DOHH2 (cell line): ENCODE data around the gene ICE1.
"Not testable (repeated sequence)": the region's sequence is repeated elsewhere in the genome, so short reads cannot be mapped to it uniquely, and the experiment has no call there.

Source experiments
- H3F3A ChIP-seq: fragments of 200-600 bp; sonication (generic), shearing (Covaris generic); 2 replicates; pipeline ENCODE4 v1.6.0; 2016; ENCODE audit warnings: antibody characterized with exemption, mild to moderate bottlenecking; ENCODE audit not compliant: control insufficient read depth, insufficient read depth
- H3K27ac ChIP-seq: fragments of 200-600 bp; sonication (generic); 2 replicates; pipeline ENCODE4 v1.5.1; 2014; ENCODE audit warnings: low read depth, mild to moderate bottlenecking, low read length, moderate library complexity
- H3K27me3 ChIP-seq: fragments of 200-600 bp; sonication (generic); 2 replicates; pipeline ENCODE4 v1.6.1; 2014; ENCODE audit warnings: mild to moderate bottlenecking, low read length, mixed read lengths; ENCODE audit not compliant: control insufficient read depth
- H3K36me3 ChIP-seq: fragments of 200-600 bp; sonication (generic); 2 replicates; pipeline ENCODE4 v1.6.1; 2014; ENCODE audit warnings: mild to moderate bottlenecking, low read length, moderate library complexity, mixed read lengths; ENCODE audit not compliant: control insufficient read depth
- H3K4me1 ChIP-seq: fragments of 200-600 bp; sonication (generic); 2 replicates; pipeline ENCODE4 v1.6.1; 2014; ENCODE audit warnings: mild to moderate bottlenecking, low read length, mixed read lengths; ENCODE audit not compliant: control insufficient read depth
- H3K4me2 ChIP-seq: fragments of 200-600 bp; sonication (generic); 2 replicates; pipeline ENCODE4 v1.6.0; 2014; ENCODE audit warnings: mild to moderate bottlenecking, low read length, moderate library complexity
- H3K4me3 ChIP-seq: fragments of 200-600 bp; sonication (generic); 2 replicates; pipeline ENCODE4 v1.5.1; 2014; ENCODE audit warnings: mild to moderate bottlenecking, low read length, mixed read lengths
- H3K79me2 ChIP-seq: fragments of 200-600 bp; sonication (generic); 2 replicates; pipeline ENCODE4 v1.6.1; 2014; ENCODE audit warnings: mild to moderate bottlenecking, low read length, mixed read lengths; ENCODE audit not compliant: control insufficient read depth
- H3K9me2 ChIP-seq: fragments of 200-600 bp; sonication (generic); replicated peaks from 2 replicates; pipeline ENCODE4 v1.6.1; 2014; ENCODE audit warnings: mild to moderate bottlenecking, low read length, mixed read lengths; ENCODE audit not compliant: control insufficient read depth
- H3K9me3 ChIP-seq: fragments of 200-600 bp; sonication (generic); 2 replicates; pipeline ENCODE4 v1.6.1; 2014; ENCODE audit warnings: antibody characterized with exemption, low read length, mixed read lengths; ENCODE audit not compliant: control insufficient read depth, insufficient read depth
- H4K20me1 ChIP-seq: fragments of 200-600 bp; sonication (generic); 2 replicates; pipeline ENCODE4 v1.6.0; 2014; ENCODE audit warnings: low read depth, mild to moderate bottlenecking, antibody characterized with exemption, low read length, moderate library complexity; ENCODE audit not compliant: control insufficient read depth, insufficient read depth
- CTCF ChIP-seq: fragments of 200-600 bp; sonication (generic); IDR thresholded peaks from one replicate; pipeline ENCODE4 v1.5.1; 2014; ENCODE audit warnings: antibody characterized with exemption, mild to moderate bottlenecking, low read depth, low read length; ENCODE audit not compliant: poor library complexity, severe bottlenecking
- EZH2phosphoT487 ChIP-seq: fragments of 200-600 bp; sonication (generic); IDR thresholded peaks from 2 replicates; pipeline ENCODE4 v1.6.1; 2017; ENCODE audit warnings: borderline replicate concordance, mild to moderate bottlenecking, antibody characterized with exemption, low read length, moderate library complexity, mixed read lengths

Gene ICE1

DNA sequence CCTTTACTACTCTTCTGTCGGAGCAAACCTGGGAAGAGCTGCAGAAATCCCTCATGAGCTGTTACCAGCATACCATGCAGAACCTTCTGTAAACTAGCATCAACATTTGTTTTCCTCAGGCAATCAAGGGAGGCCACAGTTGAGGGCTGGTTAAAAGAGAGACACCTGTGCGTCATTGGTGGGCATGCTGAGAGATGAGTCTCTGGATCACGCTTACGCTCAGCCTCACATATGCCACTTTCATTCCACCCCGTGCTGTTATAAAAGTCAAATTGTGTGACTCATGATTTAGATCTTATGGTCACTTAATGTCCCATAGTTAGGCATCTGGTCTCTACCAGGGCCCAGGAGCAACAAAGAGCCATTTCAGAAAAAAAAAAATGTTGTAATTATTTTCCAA lies 18.1 kb upstream of the ICE1 start:
- Histone ChIP-seq H3K27me3 (no peaks in the 10 kb centered on the region), H3K4me2 (no peak overlapping the region), H3K9me2 (no peaks in the 10 kb centered on the region), H3K4me1 (no peaks in the 10 kb centered on the region), H3F3A (no peaks in the 10 kb centered on the region), H3K36me3 (no peaks in the 10 kb centered on the region), H3K4me3 (no peak overlapping the region), H3K79me2 (no peaks in the 10 kb centered on the region), H3K27ac (no peak overlapping the region), H4K20me1 (no peaks in the 10 kb centered on the region), H3K9me3 (peaks cover 10% of the 10 kb centered on the region)
- TF ChIP-seq EZH2phosphoT487 (no peak), CTCF (no peak)

DNA sequence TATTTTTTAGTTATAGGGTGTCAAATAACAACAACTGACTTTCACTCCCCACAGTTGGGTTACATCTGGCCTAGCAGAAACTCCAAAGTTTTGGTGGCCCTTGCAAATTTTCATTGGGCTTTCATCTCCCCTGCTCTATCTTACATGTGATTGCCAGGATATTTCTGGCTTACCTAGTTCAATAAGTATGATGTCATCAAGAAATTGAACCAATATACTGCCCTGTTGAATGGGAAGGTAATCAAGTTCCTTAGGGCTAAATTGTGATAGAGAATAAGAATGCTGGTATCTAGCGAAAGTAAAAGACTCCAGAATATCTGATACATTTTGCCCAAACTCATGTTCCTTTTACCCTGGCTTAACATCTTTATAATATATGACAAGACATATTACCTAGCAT lies 17.0 kb upstream of the ICE1 start:
- no peaks in the 10 kb centered on the region for H3K9me2 ChIP-seq
- H3K36me3 ChIP-seq, result no peaks in the 10 kb centered on the region
- TF ChIP-seq CTCF, result no peak
- TF ChIP-seq EZH2phosphoT487, result no peak
- no peak overlapping the region for H3K4me2 ChIP-seq
- H3F3A ChIP-seq, result no peaks in the 10 kb centered on the region
- no peak overlapping the region for H3K4me3 ChIP-seq
- H3K79me2 ChIP-seq, result no peaks in the 10 kb centered on the region
- H3K27ac ChIP-seq, result no peak overlapping the region
- peaks cover 17% of the 10 kb centered on the region for H3K9me3 ChIP-seq
- no peaks in the 10 kb centered on the region for H3K4me1 ChIP-seq
- H3K27me3 ChIP-seq, result no peaks in the 10 kb centered on the region
- H4K20me1 ChIP-seq, result no peaks in the 10 kb centered on the region

DNA sequence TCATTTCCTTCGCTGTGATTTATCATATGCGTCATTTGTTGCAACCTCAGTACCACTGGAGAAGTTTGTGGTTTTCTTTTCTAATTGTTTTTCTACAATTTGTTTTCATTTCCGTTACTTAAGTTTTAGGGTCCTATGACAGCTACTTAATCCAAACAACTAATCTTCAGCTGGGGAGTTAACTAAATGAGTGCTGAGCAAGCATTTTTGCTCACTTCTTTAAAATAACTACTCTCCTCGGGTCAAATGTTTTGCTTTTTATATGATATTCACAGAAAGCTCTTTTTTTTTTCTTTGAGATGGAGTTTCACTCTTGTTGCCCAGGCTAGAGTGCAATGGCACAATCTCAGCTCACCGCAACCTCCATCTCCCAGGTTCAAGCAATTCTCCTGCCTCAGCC lies 14.6 kb upstream of the ICE1 start:
- Histone ChIP-seq H4K20me1 (no peaks in the 10 kb centered on the region), H3F3A (no peaks in the 10 kb centered on the region), H3K79me2 (no peaks in the 10 kb centered on the region), H3K27ac (no peak overlapping the region), H3K4me2 (no peak overlapping the region), H3K9me3 (peaks cover 17% of the 10 kb centered on the region), H3K9me2 (no peaks in the 10 kb centered on the region), H3K36me3 (no peaks in the 10 kb centered on the region), H3K27me3 (no peaks in the 10 kb centered on the region), H3K4me1 (no peaks in the 10 kb centered on the region), H3K4me3 (no peak overlapping the region)
- TF ChIP-seq EZH2phosphoT487, result no peak
- TF ChIP-seq CTCF, result no peak

GRCh38 chr5:5409151-5409810 lies 13.2 kb upstream of the ICE1 start:
- Histone ChIP-seq H4K20me1 (no peaks in the 10 kb centered on the region), H3K4me1 (no peaks in the 10 kb centered on the region), H3K27ac (no peak overlapping the region), H3K36me3 (no peaks in the 10 kb centered on the region), H3K79me2 (no peaks in the 10 kb centered on the region), H3K9me2 (no peaks in the 10 kb centered on the region), H3F3A (no peaks in the 10 kb centered on the region), H3K4me2 (no peak overlapping the region), H3K4me3 (no peak overlapping the region), H3K9me3 (peaks cover 17% of the 10 kb centered on the region), H3K27me3 (no peaks in the 10 kb centered on the region)
- TF ChIP-seq EZH2phosphoT487, result no peak
- TF ChIP-seq CTCF, result no peak

DNA sequence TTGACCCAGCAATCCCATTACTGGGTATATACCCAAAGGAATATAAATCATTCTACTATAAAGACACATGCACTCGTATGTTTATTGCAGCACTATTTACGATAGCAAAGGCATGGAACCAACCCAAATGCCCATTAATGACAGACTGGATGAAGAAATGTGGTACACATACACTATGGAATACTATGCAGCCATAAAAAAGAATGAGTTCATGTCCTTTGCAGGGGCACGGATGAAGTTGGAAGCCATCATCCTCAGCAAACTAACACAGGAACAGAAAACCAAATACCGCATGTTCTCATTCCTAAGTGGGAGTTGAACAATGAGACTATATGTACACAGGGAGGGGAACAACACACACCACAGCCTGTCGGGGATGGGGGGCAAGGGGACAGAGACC lies 8.6 kb upstream of the ICE1 start:
- H3K4me3 ChIP-seq, H3F3A ChIP-seq: not testable (repeated sequence)

More for the DNA sequence above, 8.6 kb upstream of the ICE1 start:
- not testable (repeated sequence) for H4K20me1 ChIP-seq, H3K4me1 ChIP-seq, H3K79me2 ChIP-seq, H3K4me2 ChIP-seq, H3K36me3 ChIP-seq, H3K27ac ChIP-seq, H3K9me2 ChIP-seq, H3K27me3 ChIP-seq
- H3K9me3 ChIP-seq, result peaks cover 12% of the 10 kb centered on the region
